Heart left ventricle (tissue), 16 donors: ENCODE data around the gene CILP2. TPM values are rescaled to one million over a fixed set of nuclear protein-coding genes. Genes with fewer than 3 reads are reported as not detected.

Experiments
- ATAC-seq, 4 donors: fragments of 200-7000 bp; cut with Tn5 transposase; one replicate each; pipeline ENCODE4 v1.9.1; 2020 to 2022; ENCODE audit warnings: moderate library complexity in 4 of 4, mild to moderate bottlenecking in 3 of 4, moderate number of reproducible peaks in 1 of 4
- DNase-seq, 5 donors: peaks; one replicate each; pipeline ENCODE4 v3.0.0-alpha.2; 2020
- H3K27ac ChIP-seq, 12 donors: fragments of 200-600 bp; sonication (generic) in 4 of 12; one replicate each; pipeline versions ENCODE4 v1.5.0 to v1.8.0; 2016 to 2022; ENCODE audit warnings: mild to moderate bottlenecking in 2 of 12
- H3K27me3 ChIP-seq, 9 donors: fragments of 200-600 bp; sonication (generic) in 2 of 9; one replicate each; pipeline versions ENCODE4 v1.5.1 to v1.8.0; 2016 to 2022; ENCODE audit warnings: mild to moderate bottlenecking in 3 of 9
- H3K36me3 ChIP-seq, 9 donors: fragments of 200-600 bp; sonication (generic) in 2 of 9; one replicate each; pipeline versions ENCODE4 v1.5.0 to v1.8.0; 2018 to 2022; ENCODE audit warnings: mild to moderate bottlenecking in 2 of 9
- H3K4me1 ChIP-seq, 12 donors: fragments of 200-600 bp; sonication (generic) in 4 of 12; one replicate each; pipeline versions ENCODE4 v1.5.0 to v1.8.0; 2016 to 2022; ENCODE audit warnings: mild to moderate bottlenecking in 3 of 12
- H3K4me3 ChIP-seq, 12 donors: fragments of 200-600 bp; sonication (generic) in 4 of 12; one replicate each; pipeline versions ENCODE4 v1.5.0 to v1.8.0; 2017 to 2022; ENCODE audit warnings: mild to moderate bottlenecking in 9 of 12, moderate library complexity in 4 of 12
- H3K9me3 ChIP-seq, 12 donors: fragments of 200-600 bp; sonication (generic) in 4 of 12; one replicate each; pipeline versions ENCODE4 v1.5.0 to v1.8.0; 2016 to 2022; ENCODE audit warnings: mild to moderate bottlenecking in 1 of 12
- POLR2A ChIP-seq, 2 donors: fragments of 450-650 bp; IDR thresholded peaks; one replicate each; pipeline ENCODE4 v1.6.1; 2017; ENCODE audit warnings: antibody characterized with exemption in 2 of 2, mild to moderate bottlenecking in 2 of 2, moderate library complexity in 2 of 2
- WGBS, 4 donors: extraction: QIAGEN DNeasy Blood & Tissue Kit in 2 of 4; methylation state at CpG; one replicate each; pipeline versions ENCODE4 v1.1.5 to v1.1.7; 2013 to 2018; 5-methylcytosine and 5-hydroxymethylcytosine counted together
- intact Hi-C, 10 donors: fragments of 100-400 bp; cut with DNase I; formaldehyde crosslinking; loops; one replicate each; pipeline versions ENCODE4 v1.11.1 to v1.14.2; 2022
- polyA plus RNA-seq, 2 donors: library from polyadenylated mRNA; stranded (reverse); fragments of 200-250 nt; gene quantifications; one replicate each; pipeline ENCODE4 v1.2.3, GENCODE V29; 2013
- total RNA-seq, 9 donors: library from RNA; depleted of rRNA in 2 of 9; stranded (reverse); fragments of >200 nt in 2 of 9; fragmentation: NEBNext Ultra II Directional in 3 of 9; extraction: Animal tissue kit (Norgen Biotek cat#: 25700) in 3 of 9; gene quantifications; one replicate each; pipeline versions ENCODE4 v1.1.0 to v1.2.4, GENCODE V29; 2016 to 2023
- TF ChIP-seq, protein P1 (sequence below), 12 donors: fragments of 200-600 bp; sonication (generic) in 4 of 12; IDR thresholded peaks; one replicate each; pipeline versions ENCODE4 v1.5.0 to v1.8.0; 2018 to 2022; ENCODE audit warnings: antibody characterized with exemption in 12 of 12, mild to moderate bottlenecking in 5 of 12
- donor health status: ischemic (EF 13 %, LVEDD 7.1; RV severe dilation, severe dysfunction).
- donor health status: healthy with polysubstance abuse.
- donor health status: DM: no; HTN: yes; CAD: no.
- donor health status: DM: no; HTN: no; CAD: no.
- donor health status: ischemic (EF 25% LVEDD 6.9; RV normal size, moderate dysfunction).
- donor health status: ischemic (EF 25% LVEDD 5.7; RV mildly dilated, moderate dysfunction).
- donor health status: healthy.
- donor health status: DM: yes; HTN: yes; CAD: no.
- donor health status: ischemic (EF 35%, LVEDD 5.7; RV mildly dilated, moderate dysfunction).
- donor health status: nonischemic (EF 11% LVEDD 7.7; RV severe dilation, severe dysfunction).
- donor health status: DM: yes; HTN: yes; CAD: no.
- donor health status: PGD.
- donor health status: ischemic (EF 29% LVEDD 5.4; RV normal size, mild dysfunction).
- donor health status: nonischemic (EF 23%, LVEDD 6.1; RV moderate dilation, normal function).

CILP2 gene
- total and polyA plus RNA-seq, 11 donors: 0.07 to 0.61 (median 0.22) TPM; not detected in 2

DNA sequence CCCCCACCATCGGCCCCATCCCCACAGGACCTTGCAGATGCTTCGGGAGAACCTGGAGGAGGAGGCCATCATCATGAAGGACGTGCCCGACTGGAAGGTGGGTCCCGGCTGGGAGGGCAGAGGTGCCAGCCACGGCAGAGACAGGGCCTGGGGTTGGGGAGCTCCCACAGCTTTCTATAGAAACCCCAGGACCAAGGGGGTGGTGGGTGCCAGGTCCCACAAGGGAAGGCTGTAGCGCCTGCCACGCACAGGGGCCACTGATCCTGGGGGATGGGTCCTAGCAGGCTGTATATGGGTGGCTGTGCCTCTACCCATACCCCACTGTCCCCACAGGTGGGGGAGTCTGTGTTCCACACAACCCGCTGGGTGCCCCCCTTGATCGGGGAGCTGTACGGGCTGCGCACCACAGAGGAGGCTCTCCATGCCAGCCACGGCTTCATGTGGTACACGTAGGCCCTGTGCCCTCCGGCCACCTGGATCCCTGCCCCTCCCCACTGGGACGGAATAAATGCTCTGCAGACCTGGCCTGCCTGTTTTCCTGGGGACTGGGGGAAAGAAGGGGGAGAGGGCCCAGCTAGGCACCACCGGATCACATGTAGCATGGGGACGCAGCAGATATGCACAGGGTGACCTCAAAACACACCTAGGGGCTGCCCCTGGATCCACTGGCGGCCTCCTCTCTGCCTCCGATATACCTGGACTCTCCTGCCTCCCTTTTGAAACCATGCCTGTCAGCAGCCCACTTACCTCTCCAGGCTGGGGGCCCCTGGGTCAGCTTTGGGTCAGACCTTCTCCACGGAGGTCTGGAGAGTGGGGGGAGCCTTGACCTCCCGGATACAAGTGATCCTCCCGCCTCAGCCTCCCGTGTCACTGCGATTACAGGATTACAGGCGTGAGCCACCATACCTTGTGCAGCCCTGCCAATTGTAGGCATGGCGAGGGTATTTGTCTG is 10.1 kb upstream of the CILP2 start:
- ATAC-seq: no peak
- H3K27ac ChIP-seq: no peak overlapping the region
- intact Hi-C loops: no loop called here
- WGBS, 4 donors: 90 to 92% (median 92%) methylated on average over 24 to 27 of the region's 27 CpGs
- DNase-seq: no peak
- H3K4me3 ChIP-seq: no peak overlapping the region
- no peaks in the 10 kb centered on the region for H3K9me3 ChIP-seq
- H3K27me3 ChIP-seq: no peaks in the 10 kb centered on the region
- TF ChIP-seq, protein P1, sequence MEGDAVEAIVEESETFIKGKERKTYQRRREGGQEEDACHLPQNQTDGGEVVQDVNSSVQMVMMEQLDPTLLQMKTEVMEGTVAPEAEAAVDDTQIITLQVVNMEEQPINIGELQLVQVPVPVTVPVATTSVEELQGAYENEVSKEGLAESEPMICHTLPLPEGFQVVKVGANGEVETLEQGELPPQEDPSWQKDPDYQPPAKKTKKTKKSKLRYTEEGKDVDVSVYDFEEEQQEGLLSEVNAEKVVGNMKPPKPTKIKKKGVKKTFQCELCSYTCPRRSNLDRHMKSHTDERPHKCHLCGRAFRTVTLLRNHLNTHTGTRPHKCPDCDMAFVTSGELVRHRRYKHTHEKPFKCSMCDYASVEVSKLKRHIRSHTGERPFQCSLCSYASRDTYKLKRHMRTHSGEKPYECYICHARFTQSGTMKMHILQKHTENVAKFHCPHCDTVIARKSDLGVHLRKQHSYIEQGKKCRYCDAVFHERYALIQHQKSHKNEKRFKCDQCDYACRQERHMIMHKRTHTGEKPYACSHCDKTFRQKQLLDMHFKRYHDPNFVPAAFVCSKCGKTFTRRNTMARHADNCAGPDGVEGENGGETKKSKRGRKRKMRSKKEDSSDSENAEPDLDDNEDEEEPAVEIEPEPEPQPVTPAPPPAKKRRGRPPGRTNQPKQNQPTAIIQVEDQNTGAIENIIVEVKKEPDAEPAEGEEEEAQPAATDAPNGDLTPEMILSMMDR (IDR thresholded peaks at IDR 0.05): no peak
- TF ChIP-seq POLR2A (IDR thresholded peaks at IDR 0.05): no peak
- H3K4me1 ChIP-seq: peaks cover 0 to 34% (median 11%) of the 10 kb centered on the region in 12 donors
- H3K36me3 ChIP-seq: peaks cover 0 to 46% (median 32%) of the 10 kb centered on the region in 9 donors

DNA sequence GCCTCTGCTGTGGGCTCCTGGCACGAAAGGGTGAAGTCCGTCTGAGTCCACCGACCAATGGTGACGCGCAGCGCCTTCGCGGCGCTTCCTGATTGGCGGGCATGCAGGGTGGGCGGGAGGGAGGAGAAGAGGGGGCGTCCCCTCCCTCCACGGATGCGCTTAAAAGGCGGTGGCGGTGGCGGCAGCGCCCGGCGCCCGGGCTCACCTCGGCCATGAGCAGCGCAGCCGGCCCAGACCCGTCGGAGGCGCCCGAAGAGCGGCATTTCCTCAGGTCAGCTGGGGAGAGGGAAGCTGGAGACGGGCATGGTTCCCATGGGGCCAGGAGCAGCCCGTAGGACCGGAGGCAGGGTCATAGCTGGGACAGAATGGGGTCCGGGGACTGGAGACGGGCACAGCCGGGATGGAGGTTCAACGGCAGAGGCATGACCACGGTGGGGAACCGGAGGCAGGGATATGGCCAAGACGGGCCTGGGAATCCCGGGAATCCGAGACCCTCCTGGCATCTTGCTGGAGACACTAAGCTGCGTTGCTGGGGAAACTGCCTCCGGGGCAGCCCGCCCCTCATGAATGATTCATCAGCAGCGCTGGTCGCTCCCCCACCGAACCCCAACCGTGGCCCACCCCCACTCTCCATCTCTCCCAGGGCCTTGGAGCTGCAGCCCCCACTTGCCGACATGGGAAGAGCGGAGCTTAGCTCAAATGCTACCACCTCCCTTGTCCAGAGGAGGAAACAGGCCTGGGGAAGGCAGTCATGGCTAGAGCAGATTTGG is 9.2 kb upstream of the CILP2 start, which contains the start of gene YJEFN3:
Gene YJEFN3 (plus strand): TSS at position 191 of the 770 bp plus-strand sequence. CDS start 22 bp downstream, at position 213.
- H3K4me3 ChIP-seq: peak within 1 kb of the TSS in 8 of 12 donors; percentile 4 to 32 (median 16)
- DNase-seq: peak in 3 of 5 donors; percentile 43 to 63 (median 59)
- peaks cover 0 to 39% (median 26%) of the 10 kb centered on the region in 9 donors for H3K36me3 ChIP-seq
- 32 to 51% (median 46%) methylated on average over 28 to 50 of the region's 50 CpGs for WGBS, 4 donors
- TF ChIP-seq, protein P1 (IDR thresholded peaks at IDR 0.05): no peak
- no peak for TF ChIP-seq POLR2A (IDR thresholded peaks at IDR 0.05)
- H3K27me3 ChIP-seq: no peaks in the 10 kb centered on the region
- H3K4me1 ChIP-seq: peaks cover 0 to 34% (median 11%) of the 10 kb centered on the region in 12 donors
- H3K9me3 ChIP-seq: no peaks in the 10 kb centered on the region
- intact Hi-C loops: no loop called here
- H3K27ac ChIP-seq: no peak within 1 kb of the TSS
- peak in 3 of 4 donors; percentile 42 to 51 (median 44) for ATAC-seq

DNA sequence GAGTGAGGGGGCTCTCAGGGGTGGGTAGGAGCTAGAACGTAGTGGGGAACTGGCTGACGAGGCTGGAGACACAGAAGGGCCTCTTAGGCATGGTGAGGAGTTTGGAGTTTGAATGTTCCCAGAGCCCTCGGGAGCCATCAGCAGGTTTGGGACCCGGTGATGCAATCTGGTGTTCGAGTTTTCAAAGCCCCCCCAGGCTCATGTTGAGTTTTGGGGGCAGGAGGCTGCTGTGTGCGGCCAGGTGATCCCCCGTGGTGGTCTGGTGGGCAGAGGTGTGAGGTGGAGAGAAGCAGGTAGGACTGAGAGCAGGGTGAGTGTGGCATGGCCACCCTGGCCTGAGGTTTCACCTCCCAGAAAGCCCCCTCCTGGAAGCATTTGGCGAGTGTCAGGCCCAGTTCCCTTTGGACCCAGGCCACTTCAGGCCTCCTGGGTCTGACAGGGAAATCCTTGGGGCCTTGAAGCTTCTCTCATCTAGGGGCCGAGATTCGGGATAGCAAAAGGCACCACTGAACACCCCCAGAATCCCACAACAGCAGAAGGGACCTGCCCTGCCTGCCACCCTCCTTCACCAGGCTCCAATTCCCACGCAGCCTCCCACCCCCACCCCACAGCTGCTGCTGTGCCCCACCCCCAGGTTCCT is 8.2 kb upstream of the CILP2 start:
- ATAC-seq (no peak), DNase-seq (no peak)
- H3K27me3 ChIP-seq: no peaks in the 10 kb centered on the region
- no peak for TF ChIP-seq POLR2A (IDR thresholded peaks at IDR 0.05)
- TF ChIP-seq, protein P1 (IDR thresholded peaks at IDR 0.05): no peak
- 72 to 81% (median 75%) methylated on average over 10 to 11 of the region's 11 CpGs for WGBS, 4 donors
- no peak overlapping the region for H3K27ac ChIP-seq
- no peak overlapping the region for H3K4me3 ChIP-seq
- peaks cover 0 to 32% (median 11%) of the 10 kb centered on the region in 12 donors for H3K4me1 ChIP-seq
- intact Hi-C loops: loop anchor here in 9 of 10 donors (5.0 to 10.0 kb wide), 7 partner anchors 112 to 745 kb away; partner anchors contain the start of gene GMIP (in 3 of the 9)
- peaks cover 0 to 29% (median 19%) of the 10 kb centered on the region in 9 donors for H3K36me3 ChIP-seq
- H3K9me3 ChIP-seq: no peaks in the 10 kb centered on the region
